Uterus (tissue), 2 donors: ENCODE measurements around the gene ZCCHC3.

Experiments used
- CTCF ChIP-seq, 4 experiments: fragments of 200-600 bp in 2 of 4; fragments of 450-650 bp in 2 of 4; sonication (generic) in 2 of 4; IDR thresholded peaks; one replicate each; pipeline ENCODE4 v1.5.1; 2016 to 2019; ENCODE audit warnings: antibody characterized with exemption in 4 of 4, mild to moderate bottlenecking in 2 of 4, moderate library complexity in 1 of 4
- POLR2A ChIP-seq, 2 donors: fragments of 450-650 bp; IDR thresholded peaks; one replicate each; pipeline ENCODE4 v1.6.1; 2016; ENCODE audit warnings: antibody characterized with exemption in 2 of 2, mild to moderate bottlenecking in 1 of 2, moderate library complexity in 1 of 2

GRCh38 chr20:326645-327185, 29.3 kb downstream of the ZCCHC3 start:
- no peak for TF ChIP-seq CTCF (IDR thresholded peaks at IDR 0.05)
- TF ChIP-seq POLR2A (IDR thresholded peaks at IDR 0.05) = no peak
